Effector CD8-positive, alpha-beta T cell (primary cell): ENCODE data around the gene SLC33A1.
"Not testable (repeated sequence)": the region's sequence is repeated elsewhere in the genome, so short reads cannot be mapped to it uniquely, and the experiment has no call there.

ENCODE experiments used
- DNase-seq: peaks from one replicate; lab custom pipeline; 2025; lab: John Stamatoyannopoulos, UW
- total RNA-seq, 4 experiments: gene quantifications; one replicate each; lab custom pipeline; 2026; lab: John Stamatoyannopoulos, UW

The SLC33A1 gene
- total RNA-seq = 7.3 to 16.1 (median 10.9) reads per million in 4 experiments

DNA sequence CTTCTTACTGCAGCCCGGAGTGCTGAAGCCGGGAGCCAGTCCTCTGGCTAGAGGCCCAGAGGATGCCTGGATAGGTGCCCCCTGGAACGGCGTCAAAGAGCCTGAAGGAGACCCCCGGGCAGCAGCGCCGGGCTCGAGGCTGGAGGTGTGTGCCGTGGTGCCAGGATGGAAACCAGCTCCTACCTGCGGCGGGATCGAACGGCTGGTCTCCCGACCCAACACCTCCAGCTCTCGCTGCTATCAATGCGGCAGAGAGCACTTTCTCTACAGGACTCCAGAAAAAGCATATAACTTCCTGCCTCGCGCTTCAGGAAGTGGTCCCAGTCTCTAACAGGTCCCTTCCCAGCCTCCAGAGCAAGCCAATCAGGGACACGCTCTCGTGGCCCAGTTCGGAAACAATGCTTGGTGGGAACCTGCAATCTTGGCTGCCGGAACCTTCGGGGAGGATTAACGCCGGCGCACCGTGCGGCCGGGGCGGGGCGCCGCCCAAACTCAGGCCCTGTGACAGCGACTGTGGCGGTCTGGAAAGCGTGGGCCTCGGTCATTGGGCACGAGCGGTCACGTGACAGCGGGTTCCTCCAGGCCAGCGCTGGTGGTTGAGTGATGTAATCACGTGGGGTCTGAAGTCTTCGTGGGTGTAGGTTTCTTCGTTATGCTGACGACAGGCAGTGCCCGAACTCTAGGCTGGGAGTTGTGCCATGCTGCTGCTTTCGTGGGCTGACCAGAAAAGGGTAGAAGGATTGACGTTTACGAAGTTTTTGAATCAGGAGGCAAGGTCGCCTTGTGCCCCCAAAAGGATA, at the start of gene SLC33A1:
Gene SLC33A1, minus strand, starts transcription at position 287 of the 800 bp plus-strand sequence. CDS start 430 bp downstream, outside the sequence.
- DNase-seq = peak; percentile 96

DNA sequence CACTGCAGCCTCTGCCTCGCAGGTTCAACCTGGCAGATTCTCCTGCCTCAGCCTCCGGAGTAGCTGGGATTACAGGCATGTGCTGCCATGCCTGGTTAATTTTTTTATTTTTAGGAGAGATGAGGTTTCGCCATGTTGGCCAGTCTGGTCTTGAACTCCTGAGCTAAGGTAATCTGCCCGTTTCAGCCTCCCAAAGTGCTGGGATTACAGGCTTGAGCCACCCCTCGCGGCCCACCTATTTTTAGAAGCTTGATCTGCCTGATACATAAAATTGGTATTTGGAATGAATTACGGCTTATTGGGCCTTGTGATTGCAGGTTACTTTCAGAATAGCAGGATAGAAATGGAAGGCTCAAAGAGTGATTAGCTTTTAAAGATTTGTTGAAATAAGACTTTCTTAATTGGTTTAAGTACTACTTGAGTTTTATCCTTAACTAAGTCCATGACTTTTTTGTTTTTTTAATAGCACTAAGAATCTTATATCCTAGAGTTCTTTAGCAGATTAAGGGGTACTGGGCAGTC, 41.2 kb upstream of the SLC33A1 start:
- no peak for DNase-seq

DNA sequence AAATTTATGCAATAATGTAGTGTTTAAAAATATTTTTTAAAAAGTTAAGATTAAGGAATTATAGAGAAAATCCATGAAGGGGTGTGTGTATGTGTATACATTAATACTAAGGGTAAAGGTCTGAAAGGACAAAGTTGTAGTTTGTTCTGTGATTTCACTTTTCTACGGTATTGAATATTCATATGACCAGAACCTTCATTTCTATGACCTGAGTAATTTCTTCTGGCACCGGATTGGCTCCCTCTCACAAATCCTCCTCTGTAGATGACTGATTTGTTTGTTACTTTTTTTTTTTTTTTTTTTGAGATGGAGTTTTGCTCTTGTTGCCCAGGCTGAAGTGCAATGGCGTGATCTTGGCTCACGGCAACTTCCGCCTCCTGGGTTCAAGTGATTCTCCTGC, 37.1 kb upstream of the SLC33A1 start:
- no peak for DNase-seq

DNA sequence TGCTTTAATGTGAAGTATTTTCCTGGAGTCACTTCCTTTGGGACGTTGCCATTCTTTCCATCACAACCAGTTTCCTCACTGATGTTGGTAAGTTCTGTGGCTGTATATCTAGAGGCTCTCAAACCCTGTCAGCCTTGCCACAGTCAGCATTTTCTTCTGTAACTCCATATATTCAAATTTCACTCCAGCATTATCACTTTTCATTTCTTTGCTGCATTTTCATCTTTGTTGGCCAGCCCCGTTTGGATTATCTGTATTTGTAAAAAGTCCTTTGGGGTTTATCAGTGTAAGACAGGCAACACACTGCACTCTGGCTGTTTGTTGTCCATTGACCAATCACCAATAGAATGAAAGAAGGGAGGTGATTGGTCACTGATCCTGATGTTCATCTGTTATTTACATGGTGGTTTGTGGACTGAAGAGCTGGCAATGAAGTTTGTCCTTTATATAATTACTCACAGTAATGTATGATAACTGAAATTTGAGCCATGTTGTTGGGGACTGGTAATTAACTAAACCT, 36.5 kb upstream of the SLC33A1 start:
- no peak for DNase-seq

DNA sequence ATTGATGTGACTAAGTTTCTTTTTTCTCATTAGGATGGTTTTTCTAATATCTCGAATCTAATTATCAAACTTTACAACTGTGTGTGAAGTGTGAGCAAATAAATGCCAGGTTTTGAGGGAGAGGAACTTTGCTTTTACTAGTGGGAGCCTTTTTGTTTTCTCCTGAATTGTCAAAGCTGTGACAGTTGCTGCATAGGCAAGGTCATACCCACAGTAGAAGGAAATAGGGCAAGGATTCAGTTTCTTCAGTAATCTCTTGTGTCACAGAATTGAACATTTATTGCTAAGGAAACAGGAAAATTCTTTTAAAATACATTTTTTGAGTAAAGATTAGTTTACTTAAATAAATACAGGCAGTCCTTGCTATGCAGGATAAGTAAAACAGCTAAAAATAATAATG, 35.7 kb upstream of the SLC33A1 start:
- DNase-seq = no peak

DNA sequence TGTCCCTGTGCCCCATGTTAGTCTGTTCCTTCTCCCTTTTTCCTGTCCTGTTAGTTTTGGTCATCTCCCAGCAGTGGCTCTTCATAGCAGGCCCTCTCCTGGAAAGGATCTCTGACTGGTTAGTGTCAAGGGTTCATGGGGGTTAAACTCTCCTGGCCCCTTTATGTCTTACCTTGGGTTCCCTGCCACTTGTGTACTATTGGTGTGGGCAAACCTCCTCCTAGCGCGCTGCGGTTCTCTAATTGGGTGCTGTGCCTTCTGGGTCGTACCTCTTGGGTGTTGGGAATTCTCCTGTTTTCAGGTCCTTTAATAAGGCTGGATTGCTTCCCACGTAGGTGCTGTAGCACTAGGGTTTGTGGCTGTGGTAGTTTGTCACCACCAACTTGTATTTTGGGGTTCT, 35.0 kb upstream of the SLC33A1 start:
- no peak for DNase-seq

DNA sequence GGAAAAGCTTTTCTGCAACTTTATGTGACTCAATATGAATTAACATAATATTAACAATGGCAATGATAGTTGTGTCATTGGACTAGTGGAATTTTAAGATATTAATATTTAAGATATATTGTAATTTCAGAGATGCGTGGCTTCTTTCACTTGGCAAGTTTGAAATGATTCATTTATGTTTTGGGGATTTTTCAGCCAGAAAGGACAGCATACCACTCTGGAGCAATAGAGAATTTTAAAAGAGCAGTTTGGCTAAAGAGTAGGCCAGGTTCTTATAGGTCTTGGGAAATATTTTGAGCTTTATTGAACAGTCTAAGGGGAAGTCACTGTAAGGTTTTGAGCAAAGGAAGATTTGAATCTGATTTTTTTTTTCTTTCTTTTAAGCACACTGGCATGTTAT, 32.7 kb upstream of the SLC33A1 start:
- no peak for DNase-seq

DNA sequence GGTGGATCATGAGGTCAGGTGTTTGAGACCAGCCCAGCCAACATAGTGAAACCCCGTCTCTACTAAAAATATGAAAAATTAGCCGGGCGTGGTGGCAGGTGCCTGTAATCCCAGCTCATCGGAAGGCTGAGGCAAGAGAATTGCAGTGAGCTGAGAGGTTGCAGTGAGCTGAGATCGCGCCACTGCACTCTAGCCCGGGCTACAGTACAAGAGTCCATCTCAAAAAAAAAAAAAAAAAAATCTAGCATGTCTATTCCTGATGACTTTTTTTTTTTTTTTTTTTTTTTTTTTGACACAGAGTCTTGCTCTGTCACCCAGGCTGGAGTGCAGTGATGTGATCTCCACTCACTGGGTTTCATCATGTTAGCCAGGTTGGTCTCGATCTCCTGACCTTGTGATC, 32.1 kb upstream of the SLC33A1 start:
- not testable (repeated sequence) for DNase-seq

DNA sequence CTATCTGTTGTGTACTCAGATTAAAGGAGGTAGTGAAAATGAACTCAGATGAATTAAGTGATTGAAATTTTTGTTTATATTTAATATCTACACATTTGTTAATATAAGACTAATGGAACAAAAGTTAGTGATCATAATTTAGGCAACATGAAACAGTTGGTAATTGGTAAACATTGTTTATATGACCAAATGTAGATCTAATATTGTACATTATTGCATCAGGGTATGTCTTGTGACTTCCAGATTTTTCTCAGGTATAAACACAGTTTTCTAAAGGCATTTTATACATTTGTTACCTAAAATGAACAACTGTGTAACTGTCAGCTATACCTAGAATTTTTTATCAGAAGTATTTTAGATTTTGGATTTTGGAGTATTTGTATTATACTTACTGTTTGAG, 31.1 kb upstream of the SLC33A1 start:
- no peak for DNase-seq

DNA sequence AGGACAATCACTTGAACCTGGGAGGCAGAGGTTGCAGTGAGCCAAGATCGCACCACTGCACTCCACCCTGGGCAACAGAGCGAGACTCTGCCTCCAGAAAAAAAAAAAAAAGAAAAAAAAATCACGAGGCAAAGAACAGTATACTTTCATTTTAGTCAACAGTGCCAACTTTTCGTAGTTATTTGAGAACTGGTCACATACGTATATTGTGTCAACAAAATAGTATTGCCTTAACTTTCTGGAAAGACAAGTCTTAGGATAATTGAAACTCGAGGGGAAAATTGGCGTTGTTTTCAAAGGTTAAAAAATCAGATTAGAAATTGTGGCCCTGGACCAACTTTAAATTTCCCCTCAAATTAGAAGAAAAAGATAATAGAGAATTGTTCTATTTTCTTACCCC, 30.1 kb upstream of the SLC33A1 start:
- DNase-seq = no peak

DNA sequence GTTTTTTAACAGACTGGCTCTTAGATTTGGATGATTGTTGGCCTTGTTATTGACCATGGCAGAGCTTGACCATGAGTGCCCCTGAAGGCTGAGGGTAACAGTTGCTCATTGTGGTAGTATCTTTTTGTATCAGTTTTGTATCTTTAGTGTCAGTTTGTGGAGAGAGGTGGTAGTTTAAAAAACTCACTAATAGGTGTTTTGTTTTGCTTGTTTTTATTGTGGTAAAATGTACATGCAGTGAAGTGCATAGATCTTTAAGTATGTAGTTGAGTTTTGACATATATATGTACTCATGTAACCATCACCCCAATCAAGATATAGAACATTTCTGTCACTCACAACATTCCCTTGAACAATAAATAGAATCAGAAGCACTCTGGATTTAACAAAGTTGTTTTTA, 26.1 kb upstream of the SLC33A1 start:
- DNase-seq = no peak

DNA sequence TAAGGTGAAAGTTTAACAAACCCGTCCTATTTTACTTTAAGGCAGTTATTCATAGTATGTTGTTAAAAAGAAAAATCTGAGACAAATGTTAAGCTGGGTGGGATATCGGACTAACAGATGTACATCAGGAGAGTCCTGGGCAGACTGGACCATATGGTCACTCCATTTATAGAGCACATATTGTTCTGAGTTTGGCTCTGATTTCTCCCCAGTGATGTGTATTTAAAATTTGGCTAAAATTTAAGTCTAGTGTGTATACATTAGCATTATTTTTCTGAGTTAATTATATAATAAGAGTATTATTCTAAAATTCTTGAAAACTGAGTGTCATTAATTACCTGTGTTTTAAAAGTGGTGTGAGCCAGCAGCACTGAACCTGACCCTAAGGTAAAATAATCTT, 22.3 kb upstream of the SLC33A1 start:
- no peak for DNase-seq

DNA sequence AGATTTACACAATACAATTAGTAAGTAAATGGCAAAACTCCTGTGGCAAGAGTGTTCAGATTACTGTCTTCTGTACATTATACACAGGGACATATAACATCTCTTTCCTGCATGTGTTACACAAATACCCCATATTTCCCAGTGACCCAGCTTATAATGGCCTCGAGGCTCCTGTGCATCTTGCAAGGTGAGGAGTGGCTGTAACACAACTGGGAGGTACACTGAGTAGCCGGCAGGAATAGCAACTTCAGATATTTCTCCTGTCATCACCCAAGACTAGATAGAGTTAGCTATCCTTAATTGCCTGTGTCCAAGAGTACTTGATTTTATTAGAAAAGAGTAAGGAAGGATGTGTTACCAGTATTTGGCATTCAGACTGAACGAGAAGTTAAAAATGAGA, 21.8 kb upstream of the SLC33A1 start:
- no peak for DNase-seq

DNA sequence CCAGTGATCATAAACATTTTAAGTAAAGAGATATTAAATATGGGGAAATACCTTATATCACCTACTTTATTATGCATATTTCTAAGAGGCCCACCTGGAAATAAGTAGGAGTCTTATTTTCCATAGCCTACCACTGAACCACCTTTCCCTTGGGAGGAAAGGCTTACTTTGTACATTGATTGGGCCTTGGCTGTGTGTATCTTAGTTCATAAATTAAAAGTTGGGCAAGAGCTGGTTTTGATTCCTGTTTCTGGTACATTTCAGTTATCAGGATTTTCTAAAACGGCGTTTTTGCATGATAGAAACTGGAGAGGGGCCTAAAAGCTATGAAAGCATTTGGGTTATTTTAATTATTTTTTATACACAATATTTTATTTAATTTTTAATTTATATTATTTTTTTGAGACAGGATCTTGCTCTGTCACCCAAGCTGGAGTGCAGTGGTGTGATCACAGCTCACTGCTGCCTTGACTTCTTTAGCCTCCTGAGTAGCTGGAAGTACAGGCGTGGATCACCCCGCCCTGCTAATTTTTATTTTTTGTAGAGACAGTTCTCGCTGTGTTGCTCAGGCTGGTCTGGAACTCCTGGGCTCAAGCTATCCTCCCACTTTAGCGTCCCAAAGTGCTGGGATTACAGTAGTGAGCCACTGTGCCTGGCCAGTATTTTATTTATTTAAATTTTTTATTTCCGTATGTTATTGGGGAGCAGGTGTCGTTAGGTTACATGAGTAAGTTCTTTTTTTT, 18.8 kb upstream of the SLC33A1 start:
- DNase-seq = no peak

DNA sequence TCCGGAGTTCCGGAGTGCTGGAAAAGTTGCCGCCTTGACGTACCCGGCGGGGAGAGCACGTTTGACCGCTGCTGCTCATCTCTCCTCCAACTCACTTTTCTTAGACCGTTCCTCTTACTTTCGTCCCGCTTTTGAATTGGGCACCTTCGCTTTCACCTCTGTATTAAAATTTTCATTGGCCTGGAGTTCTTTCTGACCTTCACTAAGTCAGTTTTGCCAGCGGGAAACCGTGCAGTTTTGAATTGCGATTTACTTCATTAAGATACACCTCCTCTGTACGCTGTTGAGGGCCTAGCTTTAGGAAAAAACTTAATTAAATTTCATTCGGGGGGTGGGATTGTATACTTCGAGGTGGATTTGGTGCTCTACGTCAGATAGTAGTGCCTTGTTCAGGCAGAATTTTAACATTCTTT, 17.5 kb upstream of the SLC33A1 start:
- no peak for DNase-seq

DNA sequence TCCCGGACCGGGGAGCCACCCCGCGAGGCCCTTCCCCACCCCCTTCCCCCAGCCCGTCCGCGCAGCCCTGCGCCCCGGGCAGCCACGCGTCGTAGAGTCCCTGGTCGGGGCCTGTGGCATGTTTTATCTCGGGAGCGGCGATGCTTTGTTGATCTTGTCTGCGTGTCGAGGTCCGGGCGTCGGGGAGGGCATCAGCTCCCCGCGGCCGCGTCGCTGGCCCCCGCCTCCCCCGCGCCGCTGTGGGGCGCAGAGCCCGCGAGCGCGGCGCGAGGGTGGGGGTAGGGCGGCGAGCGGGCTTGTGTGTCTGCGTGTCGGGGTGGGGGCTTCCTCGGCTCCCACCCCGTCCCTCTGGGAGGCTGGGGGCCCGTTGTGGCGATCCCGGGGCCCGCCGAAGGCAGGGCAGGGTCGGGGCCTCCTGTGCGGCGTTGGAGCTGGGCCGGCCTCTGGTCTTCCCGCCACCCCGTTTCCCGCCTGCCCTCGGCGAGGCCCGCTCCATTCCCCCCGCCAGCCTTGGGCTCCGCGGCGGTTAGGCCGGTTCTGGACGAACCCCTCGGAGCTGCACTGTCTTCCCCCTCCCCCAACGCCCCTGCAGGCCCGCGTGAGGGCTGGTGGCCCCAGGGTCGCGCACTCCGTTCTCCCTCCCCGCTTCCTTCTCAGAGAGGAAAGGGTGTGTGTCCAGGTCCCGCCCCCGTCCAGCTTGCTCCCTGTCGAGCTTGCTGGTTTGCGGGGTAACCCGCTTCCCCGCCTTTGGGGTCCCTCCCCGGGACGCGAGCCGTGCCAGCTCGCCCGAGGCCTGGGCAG, 16.9 kb upstream of the SLC33A1 start:
- DNase-seq = peak; percentile 26

DNA sequence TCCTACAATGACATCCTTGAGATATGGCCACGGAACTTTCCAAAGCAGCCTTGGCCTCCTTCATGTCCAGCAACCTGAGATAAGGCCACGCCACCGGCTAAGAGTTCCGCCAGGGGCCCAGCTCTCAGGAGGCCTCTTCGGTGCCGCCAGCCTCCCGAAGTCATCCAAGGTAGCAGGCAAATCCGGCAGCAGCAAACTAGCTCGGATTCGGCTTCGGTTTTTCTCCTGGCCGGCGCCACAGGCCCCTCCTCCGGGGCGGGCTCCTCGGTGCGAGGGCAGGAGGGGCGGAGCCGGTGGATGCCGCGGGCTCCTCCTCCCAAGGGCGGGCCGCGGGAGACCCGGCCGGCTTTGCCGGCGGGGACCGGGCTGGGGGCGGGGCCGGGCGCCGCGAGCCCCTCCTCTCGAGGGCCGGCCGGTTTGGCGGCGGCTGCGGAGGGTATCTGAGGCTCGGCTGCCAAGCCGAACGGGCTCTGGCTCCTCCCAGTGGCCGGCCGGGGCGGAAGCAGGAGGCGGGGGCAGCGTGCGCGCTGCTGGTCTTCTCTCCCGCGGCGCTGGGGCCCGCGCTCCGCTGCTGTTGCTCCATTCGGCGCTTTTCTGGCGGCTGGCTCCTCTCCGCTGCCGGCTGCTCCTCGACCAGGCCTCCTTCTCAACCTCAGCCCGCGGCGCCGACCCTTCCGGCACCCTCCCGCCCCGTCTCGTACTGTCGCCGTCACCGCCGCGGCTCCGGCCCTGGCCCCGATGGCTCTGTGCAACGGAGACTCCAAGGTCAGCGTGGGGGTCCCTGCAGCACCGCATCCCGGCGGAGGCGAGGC, 16.1 kb upstream of the SLC33A1 start, which contains the start of gene GMPS:
Gene GMPS, plus strand, starts transcription at position 518 of the 812 bp plus-strand sequence. Its CDS starts 221 bp downstream, at position 739.
- peak; percentile 91 for DNase-seq

DNA sequence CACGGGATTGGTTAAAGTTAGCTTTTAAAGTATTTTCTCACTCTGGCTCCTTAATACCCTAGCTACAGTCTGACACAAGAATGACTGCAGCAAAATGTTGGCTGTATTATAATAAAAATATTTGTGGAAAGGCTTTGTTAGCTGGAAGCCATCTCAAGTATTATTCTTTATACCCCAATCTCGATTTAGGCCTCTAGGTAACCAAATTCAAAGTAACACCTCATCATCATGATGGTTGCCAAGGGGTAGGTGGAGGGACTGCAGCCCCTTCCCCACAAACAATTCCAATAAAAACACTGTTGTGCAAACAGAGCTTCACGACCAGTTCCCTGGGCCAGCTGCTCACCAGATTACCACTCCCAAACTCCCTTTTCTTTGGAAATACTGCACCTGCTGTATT, 15.5 kb upstream of the SLC33A1 start:
- DNase-seq = no peak

DNA sequence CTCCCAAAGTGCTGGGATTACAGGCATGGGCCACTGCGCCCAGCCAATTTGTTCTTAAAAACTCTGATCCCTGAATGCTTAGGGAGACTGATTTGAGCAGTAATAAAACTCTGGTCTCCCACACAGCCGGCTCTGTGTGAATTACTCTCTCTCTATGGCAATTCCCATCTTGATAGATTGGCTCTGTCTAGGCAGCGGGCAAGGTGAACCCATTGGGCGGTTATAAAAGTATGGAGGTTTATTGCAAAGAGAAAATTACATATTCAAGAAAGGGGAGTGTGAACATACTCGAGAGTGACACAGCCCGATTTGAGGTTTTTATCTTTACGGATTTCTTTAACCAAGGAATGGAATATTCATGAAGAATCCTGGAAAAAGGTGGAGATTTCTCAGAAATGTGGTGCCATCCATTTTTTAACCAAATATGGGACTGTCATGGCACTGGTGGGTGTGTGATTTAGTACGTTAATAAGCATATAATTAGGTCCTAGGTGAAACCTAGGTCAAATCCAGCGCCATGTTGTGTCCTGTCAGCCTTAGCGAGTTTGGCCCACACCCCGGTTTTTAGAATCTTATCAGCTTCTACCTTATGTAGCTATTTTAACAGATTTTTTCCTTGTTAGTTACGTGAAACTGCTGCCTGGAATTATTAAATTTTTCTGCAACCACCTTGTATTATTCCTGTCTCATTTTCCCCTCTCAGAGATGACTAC, 9.0 kb upstream of the SLC33A1 start:
- no peak for DNase-seq

DNA sequence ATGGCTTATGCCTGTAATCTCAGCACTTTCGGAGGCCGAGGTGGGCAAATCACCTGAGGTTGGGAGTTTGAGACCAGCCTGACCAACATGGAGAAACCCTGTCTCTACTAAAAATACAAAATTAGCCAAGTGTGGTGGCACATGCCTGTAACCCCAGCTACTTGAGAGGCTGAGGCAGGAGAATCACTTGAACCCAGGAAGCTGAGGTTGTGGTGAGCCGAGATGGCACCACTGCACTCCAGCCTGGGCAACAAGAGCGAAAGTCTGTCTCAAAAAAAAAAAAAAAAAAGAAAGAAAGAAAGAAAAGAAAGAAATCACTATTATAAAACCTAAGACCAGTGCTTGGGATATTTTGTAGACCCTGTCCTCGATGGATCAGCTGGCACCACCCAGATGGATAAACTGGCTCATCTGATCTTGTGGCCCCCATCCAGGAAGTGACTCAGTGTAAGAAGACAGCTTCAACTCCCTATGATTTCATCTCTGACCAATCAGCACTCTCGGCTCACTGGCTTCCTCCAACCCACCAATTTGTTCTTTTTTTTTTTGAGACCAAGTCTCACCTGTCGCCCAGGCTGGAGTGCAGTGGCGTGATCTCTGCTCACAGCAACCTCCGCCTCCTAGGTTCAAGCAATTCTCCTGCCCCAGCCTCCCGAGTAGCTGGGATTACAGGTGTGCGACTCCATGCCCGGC, 8.2 kb upstream of the SLC33A1 start:
- peak; percentile 17 for DNase-seq
